ENCODE results near the gene ARRDC2. TPM values are rescaled to one million over a fixed set of nuclear protein-coding genes. Genes with fewer than 3 reads are reported as not detected.

ARRDC2 gene
- total and polyA plus RNA-seq, 9 of the 15 experiments (the other 6 are each of a cell fraction or from before 2014, with no cell fraction given): 1.9 to 27.4 (median 15.2) TPM

DNA sequence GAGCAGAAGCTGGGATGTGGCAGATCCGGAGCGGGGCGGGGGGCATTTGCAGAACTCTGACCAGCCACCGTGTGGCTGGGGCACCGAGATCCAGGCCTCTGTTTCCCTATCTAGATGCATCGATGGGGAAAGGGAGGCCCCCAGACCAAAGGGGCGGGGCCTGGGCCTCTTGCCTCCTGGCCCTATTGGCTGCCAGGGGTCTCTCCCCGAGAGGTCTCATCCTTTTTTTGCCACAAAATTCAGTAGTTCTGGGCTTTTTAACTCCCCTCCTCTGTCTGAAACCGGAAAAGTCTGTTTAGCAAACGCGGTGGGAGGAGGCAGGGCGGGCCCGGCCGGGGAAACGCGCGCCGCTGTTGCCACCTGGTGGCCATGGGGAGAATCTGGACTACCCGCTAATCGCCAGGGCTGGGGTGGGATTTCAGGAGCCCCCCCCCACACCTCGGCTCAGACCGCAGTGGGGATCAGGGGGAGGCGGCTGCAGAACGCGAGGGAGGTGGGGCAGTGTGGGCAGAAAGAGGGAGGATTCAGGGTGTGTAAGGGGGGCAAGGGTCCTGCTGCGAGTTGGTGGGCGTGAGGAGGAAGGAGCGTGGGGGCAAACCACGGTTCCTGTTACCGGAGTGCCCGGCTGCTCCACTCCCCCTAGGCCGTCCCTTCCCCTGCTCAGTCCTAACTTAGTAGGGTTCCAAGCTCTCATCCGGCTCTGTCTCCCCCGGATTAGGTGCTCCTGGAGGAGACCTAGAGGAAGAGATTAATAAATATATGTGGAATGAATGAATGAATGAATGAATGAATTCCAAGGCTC, 50.4 kb downstream of the ARRDC2 start:
- POLR2A ChIA-PET: interaction anchor here (0.7 to 0.8 kb wide), 2 partner anchors 35 to 61 kb away, joined by 3 read pairs; no protein-coding TSS in a partner anchor
- ATAC-seq: peak; percentile 95
- Histone ChIP-seq H4K20me1 (replicated peaks; ENCODE audit: control insufficient read depth, insufficient read depth, low read length) (no peaks in the 10 kb centered on the region), H3K9ac (ENCODE audit: insufficient read depth in 1 of 2, low read depth in 2 of 2, low read length in 2 of 2) (peak overlapping the region; percentile 48 to 85; a peak in 3 of 4 replicates), H3K27me3 (ENCODE audit: control insufficient read depth in 2 of 2, insufficient read depth in 2 of 2, low read length in 2 of 2) (no peaks in the 10 kb centered on the region), H2AFZ (ENCODE audit: low read depth, low read length) (peak overlapping the region; percentile 92), H3K4me3 (peak overlapping the region; percentile 22), H3K9me1 (ENCODE audit: control insufficient read depth, insufficient read depth, low read length) (no peaks in the 10 kb centered on the region), H3K4me1 (replicated peaks in 1 of 2; ENCODE audit: control insufficient read depth in 2 of 2, insufficient read depth in 2 of 2, low read length in 2 of 2) (peaks cover 3 to 13% of the 10 kb centered on the region in 2 experiments; a peak in 4 of 5 replicates), H3K9me3 (replicated peaks; ENCODE audit: control insufficient read depth, insufficient read depth, low read depth, low read length) (no peaks in the 10 kb centered on the region; the same call in 1 of the 2 replicates), H3K79me2 (ENCODE audit: control insufficient read depth, insufficient read depth, low read length) (no peaks in the 10 kb centered on the region), H3K4me2 (ENCODE audit: insufficient read depth, low read length) (peak overlapping the region; percentile 68), H3K27ac (ENCODE audit: extremely low read depth, low read depth, low read length) (peak overlapping the region; percentile 67; the same call in 2 of the 3 replicates), H3K36me3 (ENCODE audit: control insufficient read depth, insufficient read depth, low read length) (no peaks in the 10 kb centered on the region)
- BruUV-seq (replicated peaks): no TSS peak
- in situ Hi-C loops (cut with MboI) (loop anchor here (5.0 kb wide), 1 partner anchor 121 kb away; no protein-coding TSS in a partner anchor), intact Hi-C loops (cut with micrococcal nuclease) (loop anchor here (1.0 to 10.0 kb wide), 3 partner anchors 51 to 194 kb away; no protein-coding TSS in a partner anchor)
- 3% methylated on average over 27 of the region's 34 CpGs for WGBS (ENCODE audit: insufficient coverage, low coverage, missing lambda C conversion rate)
- FAIRE-seq: peak; percentile 87
- DNase-seq (ENCODE audit: extremely low read depth in 1 of 4, low spot score in 3 of 4): peak; percentile 85 to 88 (median 86)
- CTCF ChIA-PET (ENCODE audit: low intra/inter-chr PET ratio): interaction anchor here (1.1 to 4.4 kb wide), 6 partner anchors 51 to 188 kb away, joined by 3 to 59 read pairs (median 6); partner anchors contain the start of gene ARRDC2
- no peak for TF ChIP-seq EZH2 (IDR thresholded peaks at IDR 0.05; ENCODE audit: borderline replicate concordance, low read depth, low read length)
- TF ChIP-seq RB1 (IDR thresholded peaks at IDR 0.05; ENCODE audit: low read depth): peak; percentile 76
- TF ChIP-seq GATAD2A (IDR thresholded peaks at IDR 0.05): peak; percentile 97
- TF ChIP-seq MTA1 (IDR thresholded peaks at IDR 0.05; ENCODE audit: borderline replicate concordance): peak; percentile 57; the same call in 1 of the 2 replicates
- TF ChIP-seq SAFB (IDR thresholded peaks at IDR 0.05; ENCODE audit: borderline replicate concordance, low read depth, low read length): no peak
- peak; percentile 47; the same call in 1 of the 2 replicates for TF ChIP-seq HDAC2 (IDR thresholded peaks at IDR 0.05)
- TF ChIP-seq TBL1XR1 (IDR thresholded peaks at IDR 0.05; ENCODE audit: low read length in 2 of 2): no peak
- peak; percentile 71; the same call in 1 of the 2 replicates for TF ChIP-seq STAG1 (CRISPR knock-in tag; IDR thresholded peaks at IDR 0.05; ENCODE audit: borderline replicate concordance)
- TF ChIP-seq ZNF75A (CRISPR knock-in tag; IDR thresholded peaks at IDR 0.05): no peak
- TF ChIP-seq GATA2 (CRISPR knock-in tag; IDR thresholded peaks at IDR 0.05): no peak
- TF ChIP-seq RAD21 (CRISPR knock-in tag; conservative IDR thresholded peaks at IDR 0.05 in 1 of 2, IDR thresholded peaks at IDR 0.05 in 1 of 2): peak; percentile 96 to 97
- TF ChIP-seq ZFX (CRISPR knock-in tag; IDR thresholded peaks at IDR 0.05): peak; percentile 62; the same call in 1 of the 2 replicates
- TF ChIP-seq MAZ (CRISPR knock-in tag; conservative IDR thresholded peaks at IDR 0.05 in 1 of 2, IDR thresholded peaks at IDR 0.05 in 1 of 2): peak; percentile 62 to 84; a peak in 3 of 4 replicates
- no peak for TF ChIP-seq CAMTA2 (CRISPR knock-in tag; conservative IDR thresholded peaks at IDR 0.05)
- peak; percentile 77 for TF ChIP-seq RBBP5 (IDR thresholded peaks at IDR 0.05; ENCODE audit: borderline replicate concordance, insufficient read depth, low read length, poor library complexity, severe bottlenecking)
- TF ChIP-seq CXXC5 (CRISPR knock-in tag; IDR thresholded peaks at IDR 0.05): peak; percentile 34; the same call in 1 of the 2 replicates
- TF ChIP-seq FUS (optimal IDR thresholded peaks at IDR 0.05; ENCODE audit: low read depth, low read length): no peak
- TF ChIP-seq ETV1 (tag; conservative IDR thresholded peaks at IDR 0.05; ENCODE audit: low read depth): peak; percentile 61; the same call in 1 of the 2 replicates
- TF ChIP-seq POLR2G (IDR thresholded peaks at IDR 0.05; ENCODE audit: low read depth, low read length): peak; percentile 67
- 0 out of 2 replicates have a peak, but pooled peaks have one; percentile 19 for TF ChIP-seq FOSL1 (tag; conservative IDR thresholded peaks at IDR 0.05)
- TF ChIP-seq ATF7 (IDR thresholded peaks at IDR 0.05): peak; percentile 39; the same call in 1 of the 2 replicates
- 0 out of 4 replicates have a peak, but pooled peaks of 1 of the 2 experiments have one; percentile 5 for TF ChIP-seq RCOR1 (IDR thresholded peaks at IDR 0.05; ENCODE audit: borderline replicate concordance in 1 of 2, low read depth in 2 of 2, low read length in 2 of 2)
- TF ChIP-seq HMG20A (CRISPR knock-in tag; conservative IDR thresholded peaks at IDR 0.05): no peak
